K562 (cell line): ENCODE results near the gene SCPEP1. TPM values are rescaled to one million over a fixed set of nuclear protein-coding genes. Genes with fewer than 3 reads are reported as not detected.

Source experiments
- ATAC-seq: fragments of 200-7000 bp; cut with Tn5 transposase; 3 replicates; pipeline ENCODE4 v1.9.1; 2020; ENCODE audit warnings: moderate library complexity
- BruUV-seq: library from RNA; stranded (reverse); fragments of 400-500 nt; replicated peaks from 2 replicates; lab custom pipeline; 2021; lab: Mats Ljungman, UMichigan
- CTCF ChIA-PET: fragments of 300-600 bp; formaldehyde crosslinking; extraction: SDS; loops from one replicate; lab custom pipeline; 2021; ENCODE audit warnings: low intra/inter-chr PET ratio; lab: Yijun Ruan, JAX
- POLR2A ChIA-PET: fragments of 300-600, 350-650 bp; sonication (Branson Sonifier 250); formaldehyde crosslinking; extraction: SDS; loops from one replicate; lab custom pipeline; 2021; ENCODE audit warnings: antibody characterized with exemption, inconsistent platforms; lab: Yijun Ruan, JAX
- DNase-seq, 4 experiments: peaks; one replicate each; pipeline versions ENCODE4 v3.0.0 to v3.0.0-alpha.2; 2011 to 2018; ENCODE audit warnings: low spot score in 3 of 4, mixed read lengths in 3 of 4; ENCODE audit errors: extremely low read depth in 1 of 4
- FAIRE-seq: peaks from 2 replicates; lab custom pipeline; 2011; peaks lifted over from hg19 to GRCh38; lab: Jason Lieb, UNC
- H2AFZ ChIP-seq: 2 replicates; pipeline ENCODE4 v1.6.0; 2011; ENCODE audit warnings: low read depth, low read length, control low read depth, inconsistent platforms
- H3K27ac ChIP-seq: fragments of 200-600 bp; 3 replicates; pipeline ENCODE4 v1.8.0; 2011; ENCODE audit warnings: low read depth, mild to moderate bottlenecking, control low read depth, inconsistent platforms, low read length, moderate library complexity, mixed read lengths; ENCODE audit errors: extremely low read depth
- H3K27me3 ChIP-seq, 2 experiments: fragments of 300-600 bp in 1 of 2; 2 replicates in 1 of 2; 3 replicates in 1 of 2; pipeline versions ENCODE4 v1.6.0 to v1.8.0; 2011; ENCODE audit warnings: inconsistent platforms in 2 of 2, low read length in 2 of 2, mild to moderate bottlenecking in 1 of 2, mixed read lengths in 1 of 2, moderate library complexity in 1 of 2; ENCODE audit not compliant: control insufficient read depth in 2 of 2, insufficient read depth in 2 of 2
- H3K36me3 ChIP-seq: fragments of 300-600 bp; 3 replicates; pipeline ENCODE4 v1.8.0; 2011; ENCODE audit warnings: mild to moderate bottlenecking, low read length, inconsistent platforms; ENCODE audit not compliant: control insufficient read depth, insufficient read depth
- H3K4me1 ChIP-seq, 2 experiments: fragments of 200-600 bp in 1 of 2; replicated peaks in 1 of 2; 2 replicates in 1 of 2; 3 replicates in 1 of 2; pipeline versions ENCODE4 v1.5.1 to v1.8.0; 2011; ENCODE audit warnings: inconsistent platforms in 2 of 2, low read length in 2 of 2, mild to moderate bottlenecking in 1 of 2, mixed read lengths in 1 of 2, moderate library complexity in 1 of 2; ENCODE audit not compliant: control insufficient read depth in 2 of 2, insufficient read depth in 2 of 2
- H3K4me2 ChIP-seq: 2 replicates; pipeline ENCODE4 v1.6.1; 2011; ENCODE audit warnings: low read length, control low read depth, inconsistent platforms, mixed read lengths; ENCODE audit not compliant: insufficient read depth
- H3K4me3 ChIP-seq: fragments of 200-600 bp; sonication (generic), shearing (Covaris generic); 2 replicates; pipeline ENCODE4 v1.5.1; 2016; ENCODE audit warnings: control low read depth, inconsistent platforms
- H3K79me2 ChIP-seq: fragments of 200-600 bp; 3 replicates; pipeline ENCODE4 v1.8.0; 2011; ENCODE audit warnings: low read length, inconsistent platforms; ENCODE audit not compliant: control insufficient read depth, insufficient read depth
- H3K9ac ChIP-seq, 2 experiments: 2 replicates each; pipeline versions ENCODE4 v1.6.0 to v1.6.1; 2011; ENCODE audit warnings: low read depth in 2 of 2, low read length in 2 of 2, control low read depth in 1 of 2, inconsistent platforms in 1 of 2, mild to moderate bottlenecking in 1 of 2, mixed read lengths in 1 of 2; ENCODE audit not compliant: insufficient read depth in 1 of 2
- H3K9me1 ChIP-seq: one replicate; pipeline ENCODE4 v1.6.0; 2011; ENCODE audit warnings: inconsistent platforms, mild to moderate bottlenecking, low read length, moderate library complexity; ENCODE audit not compliant: control insufficient read depth, insufficient read depth
- H3K9me3 ChIP-seq: replicated peaks from 2 replicates; pipeline ENCODE4 v1.5.1; 2011; ENCODE audit warnings: low read depth, low read length, inconsistent platforms; ENCODE audit not compliant: control insufficient read depth, insufficient read depth
- H4K20me1 ChIP-seq: replicated peaks from 2 replicates; pipeline ENCODE4 v1.6.1; 2011; ENCODE audit warnings: low read length, inconsistent platforms, mixed read lengths; ENCODE audit not compliant: control insufficient read depth, insufficient read depth
- HDAC6 ChIP-seq: IDR thresholded peaks from 2 replicates; pipeline ENCODE4 v1.6.1; 2012; ENCODE audit warnings: low read depth, mild to moderate bottlenecking, control low read depth, inconsistent platforms, low read length, moderate library complexity
- LEF1 ChIP-seq: fragments of 450-650 bp; IDR thresholded peaks from 2 replicates; pipeline ENCODE4 v1.6.1; 2016; ENCODE audit warnings: mild to moderate bottlenecking
- TAF1 ChIP-seq: IDR thresholded peaks from 2 replicates; pipeline ENCODE4 v1.6.1; 2011; ENCODE audit warnings: mild to moderate bottlenecking, low read length, moderate library complexity; ENCODE audit not compliant: insufficient read depth, control insufficient read depth, severe bottlenecking; ENCODE audit errors: extremely low read depth
- TCF3 ChIP-seq: sonication (generic); formaldehyde crosslinking; IDR thresholded peaks from 2 replicates; pipeline ENCODE4 v1.4.0; 2020; ENCODE audit warnings: mild to moderate bottlenecking, missing genetic modification reagents
- ZFP30 ChIP-seq: fragments of 250-450 bp; sonication (Bioruptor Pico); IDR thresholded peaks from 2 replicates; pipeline ENCODE4 v1.8.0; 2022; ENCODE audit warnings: moderate library complexity, mild to moderate bottlenecking, inconsistent platforms, borderline replicate concordance
- ZKSCAN1 ChIP-seq: fragments of 150-350 bp; IDR thresholded peaks from 2 replicates; pipeline ENCODE4 v1.6.1; 2016; ENCODE audit warnings: low read depth, low read length
- ZNF354B ChIP-seq: fragments of 250-450 bp; sonication (Bioruptor Pico); IDR thresholded peaks from 2 replicates; pipeline ENCODE4 v1.4.0; 2020
- ZNF668 ChIP-seq: fragments of 250-450 bp; sonication (Bioruptor Pico); IDR thresholded peaks from 2 replicates; pipeline ENCODE4 v1.8.0; 2022; ENCODE audit warnings: mild to moderate bottlenecking, inconsistent platforms
- ZNF696 ChIP-seq: fragments of 250-450 bp; sonication (Bioruptor Pico); conservative IDR thresholded peaks from 2 replicates; pipeline ENCODE4 v1.4.0; 2020; ENCODE audit warnings: mild to moderate bottlenecking, moderate library complexity
- WGBS: fragments of 100-300 bp; shearing (Covaris generic); methylation state at CpG from one replicate; pipeline ENCODE4 v1.1.6; 2016; ENCODE audit warnings: low coverage, mixed read lengths; ENCODE audit not compliant: insufficient coverage; ENCODE audit errors: missing lambda C conversion rate; 5-methylcytosine and 5-hydroxymethylcytosine counted together
- in situ Hi-C: fragments of 300-500 bp; cut with MboI; formaldehyde crosslinking; loops from 4 replicates; pipeline ENCODE4 v1.15.0; 2018; ENCODE audit warnings: inconsistent platforms, mixed read lengths
- intact Hi-C: fragments of 100-400 bp; cut with micrococcal nuclease; formaldehyde crosslinking; loops from 2 replicates; pipeline ENCODE4 v1.14.2; 2022
- polyA plus RNA-seq, 8 experiments: library from polyadenylated mRNA; depleted of rRNA in 4 of 8; stranded (reverse) in 5 of 8; unstranded in 3 of 8; fragments of >200 nt; fragmentation: Nextera tagmentation in 2 of 8; fragmentation: Illumina TruSeq in 1 of 8; extraction: Ambion mirVana in 2 of 8; extraction: Trizol in 1 of 8; gene quantifications; 2 replicates each; pipeline versions ENCODE4 v1.2.1 to v1.2.3, GENCODE V29; 2011 to 2014; ENCODE audit warnings: inconsistent platforms in 1 of 8, missing spikeins in 1 of 8
- total RNA-seq, 7 experiments: library from RNA; depleted of rRNA in 6 of 7; stranded (reverse); fragments of >200 nt in 6 of 7; fragmentation: Illumina TruSeq in 2 of 7; extraction: Trizol in 2 of 7; gene quantifications; 2 replicates each; pipeline versions ENCODE4 v1.2.1 to v1.2.3, GENCODE V29; 2011 to 2021; ENCODE audit warnings: low replicate concordance in 1 of 7
- TF ChIP-seq, protein P1 (sequence below): fragments of 250-450 bp; sonication (Bioruptor Pico); IDR thresholded peaks from 2 replicates; pipeline ENCODE4 v1.4.0; 2020; ENCODE audit warnings: mild to moderate bottlenecking, moderate library complexity, borderline replicate concordance
- TF ChIP-seq, protein P2 (sequence below): fragments of 450-650 bp; formaldehyde crosslinking; IDR thresholded peaks from 2 replicates; pipeline ENCODE4 v1.4.0; 2020; ENCODE audit warnings: mild to moderate bottlenecking, moderate library complexity
- TF ChIP-seq, protein P3 (sequence below): sonication (generic); formaldehyde crosslinking; IDR thresholded peaks from 2 replicates; pipeline ENCODE4 v1.8.0; 2022; ENCODE audit warnings: mild to moderate bottlenecking, missing genetic modification reagents
- TF ChIP-seq, protein P4 (sequence below): fragments of 250-450 bp; sonication (Bioruptor Pico); IDR thresholded peaks from 2 replicates; pipeline ENCODE4 v1.5.0; 2020; ENCODE audit warnings: mild to moderate bottlenecking

SCPEP1 gene
- total and polyA plus RNA-seq, 9 of the 15 experiments (the other 6 are each of a cell fraction or from before 2014, with no cell fraction given): 5.1 to 14.8 (median 7.2) TPM

DNA sequence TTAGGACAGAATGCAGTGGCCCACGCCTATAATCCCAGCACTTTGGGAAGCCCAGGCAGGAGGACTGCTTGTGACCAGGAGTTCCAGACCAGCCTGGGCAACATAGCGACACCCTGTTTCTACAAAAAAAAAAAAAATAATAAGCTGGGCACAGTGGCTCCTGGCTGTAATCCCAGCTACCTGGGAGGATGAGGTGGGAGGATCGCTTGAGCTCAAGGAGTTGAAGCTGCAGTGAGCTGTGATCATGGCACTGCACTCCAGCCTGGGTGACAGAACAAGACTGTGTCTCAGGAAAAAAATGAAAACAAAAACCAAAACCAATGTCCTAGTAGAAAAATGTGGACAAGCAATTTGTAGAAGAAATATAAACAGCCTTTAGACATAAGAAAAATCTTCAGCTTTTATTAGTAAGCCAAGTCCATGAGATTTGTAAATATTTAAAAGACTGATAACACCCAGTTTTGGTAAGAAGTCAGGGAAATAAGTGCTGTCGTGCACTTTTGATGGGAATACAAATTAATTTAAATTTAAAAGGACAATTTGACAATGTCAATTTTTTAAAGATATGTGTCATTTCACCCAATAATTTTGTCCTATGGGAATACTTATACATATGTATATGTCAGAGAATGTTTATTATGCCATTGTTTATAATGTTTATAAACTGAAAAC lies 11.1 kb downstream of the SCPEP1 start:
- Histone ChIP-seq H3K36me3 (no peaks in the 10 kb centered on the region; the same call in 2 of the 3 replicates), H3K9me1 (no peaks in the 10 kb centered on the region), H3K4me2 (no peak overlapping the region), H3K4me3 (no peak overlapping the region), H3K4me1 (peaks cover 21 to 37% of the 10 kb centered on the region in 2 experiments), H3K9ac (no peak overlapping the region), H4K20me1 (no peaks in the 10 kb centered on the region), H3K27me3 (no peaks in the 10 kb centered on the region), H3K27ac (no peak overlapping the region), H3K9me3 (no peaks in the 10 kb centered on the region), H2AFZ (no peak overlapping the region), H3K79me2 (no peaks in the 10 kb centered on the region)
- FAIRE-seq: no peak
- no peak for ATAC-seq
- DNase-seq: no peak
- intact Hi-C loops: no loop called here
- BruUV-seq: no TSS peak
- 85% methylated on average over 4 of the region's 4 CpGs for WGBS
- ChIA-PET POLR2A (interaction anchor here (1.3 kb wide), 1 partner anchor 16 kb away, joined by 3 read pairs; no protein-coding TSS in a partner anchor), CTCF (no interaction called here)
- TF ChIP-seq TCF3 (CRISPR knock-in tag) (no peak), ZNF668 (CRISPR knock-in tag) (no peak), ZNF696 (no peak), TAF1 (no peak), HDAC6 (no peak), ZFP30 (CRISPR knock-in tag) (no peak), ZKSCAN1 (no peak), LEF1 (no peak), ZNF354B (CRISPR knock-in tag) (no peak)
- TF ChIP-seq, protein P1, sequence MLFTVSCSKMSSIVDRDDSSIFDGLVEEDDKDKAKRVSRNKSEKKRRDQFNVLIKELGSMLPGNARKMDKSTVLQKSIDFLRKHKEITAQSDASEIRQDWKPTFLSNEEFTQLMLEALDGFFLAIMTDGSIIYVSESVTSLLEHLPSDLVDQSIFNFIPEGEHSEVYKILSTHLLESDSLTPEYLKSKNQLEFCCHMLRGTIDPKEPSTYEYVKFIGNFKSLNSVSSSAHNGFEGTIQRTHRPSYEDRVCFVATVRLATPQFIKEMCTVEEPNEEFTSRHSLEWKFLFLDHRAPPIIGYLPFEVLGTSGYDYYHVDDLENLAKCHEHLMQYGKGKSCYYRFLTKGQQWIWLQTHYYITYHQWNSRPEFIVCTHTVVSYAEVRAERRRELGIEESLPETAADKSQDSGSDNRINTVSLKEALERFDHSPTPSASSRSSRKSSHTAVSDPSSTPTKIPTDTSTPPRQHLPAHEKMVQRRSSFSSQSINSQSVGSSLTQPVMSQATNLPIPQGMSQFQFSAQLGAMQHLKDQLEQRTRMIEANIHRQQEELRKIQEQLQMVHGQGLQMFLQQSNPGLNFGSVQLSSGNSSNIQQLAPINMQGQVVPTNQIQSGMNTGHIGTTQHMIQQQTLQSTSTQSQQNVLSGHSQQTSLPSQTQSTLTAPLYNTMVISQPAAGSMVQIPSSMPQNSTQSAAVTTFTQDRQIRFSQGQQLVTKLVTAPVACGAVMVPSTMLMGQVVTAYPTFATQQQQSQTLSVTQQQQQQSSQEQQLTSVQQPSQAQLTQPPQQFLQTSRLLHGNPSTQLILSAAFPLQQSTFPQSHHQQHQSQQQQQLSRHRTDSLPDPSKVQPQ (CRISPR knock-in tag): no peak
- TF ChIP-seq, protein P2, sequence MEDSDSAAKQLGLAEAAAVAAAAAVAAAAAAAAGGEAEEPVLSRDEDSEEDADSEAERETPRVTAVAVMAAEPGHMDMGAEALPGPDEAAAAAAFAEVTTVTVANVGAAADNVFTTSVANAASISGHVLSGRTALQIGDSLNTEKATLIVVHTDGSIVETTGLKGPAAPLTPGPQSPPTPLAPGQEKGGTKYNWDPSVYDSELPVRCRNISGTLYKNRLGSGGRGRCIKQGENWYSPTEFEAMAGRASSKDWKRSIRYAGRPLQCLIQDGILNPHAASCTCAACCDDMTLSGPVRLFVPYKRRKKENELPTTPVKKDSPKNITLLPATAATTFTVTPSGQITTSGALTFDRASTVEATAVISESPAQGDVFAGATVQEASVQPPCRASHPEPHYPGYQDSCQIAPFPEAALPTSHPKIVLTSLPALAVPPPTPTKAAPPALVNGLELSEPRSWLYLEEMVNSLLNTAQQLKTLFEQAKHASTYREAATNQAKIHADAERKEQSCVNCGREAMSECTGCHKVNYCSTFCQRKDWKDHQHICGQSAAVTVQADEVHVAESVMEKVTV (CRISPR knock-in tag): no peak
- TF ChIP-seq, protein P3, sequence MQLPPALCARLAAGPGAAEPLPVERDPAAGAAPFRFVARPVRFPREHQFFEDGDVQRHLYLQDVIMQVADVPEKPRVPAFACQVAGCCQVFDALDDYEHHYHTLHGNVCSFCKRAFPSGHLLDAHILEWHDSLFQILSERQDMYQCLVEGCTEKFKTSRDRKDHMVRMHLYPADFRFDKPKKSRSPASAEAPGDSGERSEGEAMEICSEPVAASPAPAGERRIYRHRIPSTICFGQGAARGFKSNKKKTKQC (CRISPR knock-in tag): no peak
- TF ChIP-seq, protein P4, sequence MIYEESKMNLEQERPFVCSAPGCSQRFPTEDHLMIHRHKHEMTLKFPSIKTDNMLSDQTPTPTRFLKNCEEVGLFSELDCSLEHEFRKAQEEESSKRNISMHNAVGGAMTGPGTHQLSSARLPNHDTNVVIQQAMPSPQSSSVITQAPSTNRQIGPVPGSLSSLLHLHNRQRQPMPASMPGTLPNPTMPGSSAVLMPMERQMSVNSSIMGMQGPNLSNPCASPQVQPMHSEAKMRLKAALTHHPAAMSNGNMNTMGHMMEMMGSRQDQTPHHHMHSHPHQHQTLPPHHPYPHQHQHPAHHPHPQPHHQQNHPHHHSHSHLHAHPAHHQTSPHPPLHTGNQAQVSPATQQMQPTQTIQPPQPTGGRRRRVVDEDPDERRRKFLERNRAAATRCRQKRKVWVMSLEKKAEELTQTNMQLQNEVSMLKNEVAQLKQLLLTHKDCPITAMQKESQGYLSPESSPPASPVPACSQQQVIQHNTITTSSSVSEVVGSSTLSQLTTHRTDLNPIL (CRISPR knock-in tag): no peak
- in situ Hi-C loops: no loop called here
